IMR-90 (cell line): ENCODE measurements around the gene LARP4B. TPM values are rescaled to one million over a fixed set of nuclear protein-coding genes. Genes with fewer than 3 reads are reported as not detected.

Experiments
- ATAC-seq: fragments of 200-7000 bp; cut with Tn5 transposase; 2 replicates; pipeline ENCODE4 v1.9.1; 2020; ENCODE audit warnings: low read depth, mild to moderate bottlenecking, moderate library complexity
- BruUV-seq: library from RNA; stranded (reverse); fragments of 400-500 nt; replicated peaks from 2 replicates; lab custom pipeline; 2021; lab: Mats Ljungman, UMichigan
- CTCF ChIA-PET: fragments of 300-600 bp; formaldehyde crosslinking; extraction: SDS; loops from one replicate; lab custom pipeline; 2021; ENCODE audit warnings: antibody characterized with exemption; lab: Yijun Ruan, JAX
- POLR2A ChIA-PET: fragments of 300-600 bp; sonication (Branson Sonifier 250); formaldehyde crosslinking; loops from one replicate; lab custom pipeline; 2022; ENCODE audit warnings: antibody characterized with exemption; ENCODE audit not compliant: unreplicated experiment; lab: Charles Lee
- DNase-seq: peaks from one replicate; pipeline ENCODE4 v3.0.0; 2013
- H2AFZ ChIP-seq: replicated peaks from 2 replicates; pipeline ENCODE3; 2013; ENCODE audit warnings: low read length, mild to moderate bottlenecking; ENCODE audit not compliant: poor library complexity
- H2AK5ac ChIP-seq: 2 replicates; pipeline ENCODE4 v1.6.1; 2013; ENCODE audit warnings: low read depth, low read length, inconsistent platforms
- H2AK9ac ChIP-seq: replicated peaks from 2 replicates; pipeline ENCODE3; 2013; ENCODE audit warnings: mild to moderate bottlenecking, low read depth, low read length, moderate library complexity; ENCODE audit not compliant: poor library complexity
- H2BK120ac ChIP-seq: 2 replicates; pipeline ENCODE4 v1.6.1; 2013; ENCODE audit warnings: low read depth, low read length, inconsistent platforms
- H2BK15ac ChIP-seq: 3 replicates; pipeline ENCODE4 v1.6.1; 2013; ENCODE audit warnings: low read depth, low read length, inconsistent platforms
- H2BK20ac ChIP-seq: 2 replicates; pipeline ENCODE4 v1.6.1; 2013; ENCODE audit warnings: low read depth, mild to moderate bottlenecking, inconsistent platforms, low read length, moderate library complexity
- H2BK5ac ChIP-seq: 2 replicates; pipeline ENCODE4 v1.6.1; 2013; ENCODE audit warnings: mild to moderate bottlenecking, low read depth, low read length, inconsistent platforms; ENCODE audit not compliant: poor library complexity, severe bottlenecking
- H3K14ac ChIP-seq: replicated peaks from 2 replicates; pipeline ENCODE4 v1.6.1; 2013; ENCODE audit warnings: low read depth, low read length, inconsistent platforms
- H3K18ac ChIP-seq: 2 replicates; pipeline ENCODE4 v1.6.1; 2013; ENCODE audit warnings: low read depth, low read length, control low read depth
- H3K23ac ChIP-seq: 2 replicates; pipeline ENCODE4 v1.6.1; 2013; ENCODE audit warnings: low read depth, low read length, inconsistent platforms
- H3K27ac ChIP-seq: 2 replicates; pipeline ENCODE4 v1.5.1; 2013; ENCODE audit warnings: mild to moderate bottlenecking, control low read depth, low read length; ENCODE audit not compliant: insufficient read depth
- H3K27me3 ChIP-seq: 2 replicates; pipeline ENCODE4 v1.6.1; 2013; ENCODE audit warnings: low read length; ENCODE audit not compliant: control insufficient read depth, insufficient read depth
- H3K36me3 ChIP-seq: 2 replicates; pipeline ENCODE4 v1.6.1; 2013; ENCODE audit warnings: low read length, mixed read lengths; ENCODE audit not compliant: control insufficient read depth, insufficient read depth
- H3K4ac ChIP-seq: 2 replicates; pipeline ENCODE4 v1.6.1; 2013; ENCODE audit warnings: low read depth, low read length, inconsistent platforms
- H3K4me1 ChIP-seq: 2 replicates; pipeline ENCODE4 v1.6.1; 2013; ENCODE audit warnings: low read length, mixed read lengths; ENCODE audit not compliant: control insufficient read depth, insufficient read depth
- H3K4me2 ChIP-seq: 2 replicates; pipeline ENCODE4 v1.6.1; 2013; ENCODE audit warnings: low read depth, mild to moderate bottlenecking, control low read depth, low read length, moderate library complexity
- H3K4me3 ChIP-seq: 2 replicates; pipeline ENCODE4 v1.5.1; 2013; ENCODE audit warnings: low read depth, mild to moderate bottlenecking, control low read depth, low read length, moderate library complexity; ENCODE audit not compliant: insufficient read depth
- H3K56ac ChIP-seq: 2 replicates; pipeline ENCODE4 v1.6.1; 2013; ENCODE audit warnings: low read length, inconsistent platforms; ENCODE audit not compliant: insufficient read depth; ENCODE audit errors: extremely low read depth
- H3K79me1 ChIP-seq, 2 experiments: 2 replicates each; pipeline ENCODE4 v1.6.1; 2013; ENCODE audit warnings: low read length in 2 of 2, inconsistent platforms in 1 of 2, low read depth in 1 of 2
- H3K9ac ChIP-seq: 2 replicates; pipeline ENCODE4 v1.6.1; 2013; ENCODE audit warnings: low read depth, low read length, control low read depth
- H3K9me1 ChIP-seq: 2 replicates; pipeline ENCODE4 v1.6.1; 2013; ENCODE audit warnings: low read length, inconsistent platforms; ENCODE audit not compliant: insufficient read depth
- H3K9me3 ChIP-seq: 2 replicates; pipeline ENCODE4 v1.6.1; 2013; ENCODE audit warnings: low read length; ENCODE audit not compliant: control insufficient read depth, insufficient read depth
- H4K20me1 ChIP-seq: 2 replicates; pipeline ENCODE4 v1.6.1; 2013; ENCODE audit warnings: low read length, inconsistent platforms; ENCODE audit not compliant: insufficient read depth
- H4K5ac ChIP-seq: 2 replicates; pipeline ENCODE4 v1.6.1; 2013; ENCODE audit warnings: mild to moderate bottlenecking, low read depth, low read length, control low read depth
- H4K8ac ChIP-seq, 2 experiments: 2 replicates each; pipeline ENCODE4 v1.6.1; 2013; ENCODE audit warnings: low read depth in 2 of 2, low read length in 2 of 2, control low read depth in 1 of 2, inconsistent platforms in 1 of 2
- H4K91ac ChIP-seq: 2 replicates; pipeline ENCODE4 v1.6.1; 2013; ENCODE audit warnings: low read depth, low read length, inconsistent platforms; ENCODE audit not compliant: insufficient read depth
- BHLHE40 ChIP-seq: fragments of 150-350 bp; IDR thresholded peaks from 2 replicates; pipeline ENCODE4 v1.6.1; 2016; ENCODE audit warnings: mild to moderate bottlenecking, low read depth, low read length
- CEBPB ChIP-seq: IDR thresholded peaks from 2 replicates; pipeline ENCODE4 v1.6.1; 2012; ENCODE audit warnings: low read depth, low read length, improper control_type of control experiment
- CHD1 ChIP-seq: IDR thresholded peaks from 2 replicates; pipeline ENCODE4 v1.6.1; 2012; ENCODE audit warnings: low read depth, low read length, improper control_type of control experiment
- ELK1 ChIP-seq: fragments of 150-350 bp; IDR thresholded peaks from 2 replicates; pipeline ENCODE4 v1.6.1; 2016; ENCODE audit warnings: low read depth, mild to moderate bottlenecking, low read length, moderate library complexity, borderline replicate concordance
- FOS ChIP-seq: fragments of 150-350 bp; IDR thresholded peaks from 2 replicates; pipeline ENCODE4 v1.6.1; 2016; ENCODE audit warnings: low read depth, low read length
- MAFK ChIP-seq: IDR thresholded peaks from 2 replicates; pipeline ENCODE4 v1.6.1; 2012; ENCODE audit warnings: low read depth, low read length, improper control_type of control experiment
- MAZ ChIP-seq: IDR thresholded peaks from 2 replicates; pipeline ENCODE4 v1.6.1; 2012; ENCODE audit warnings: low read depth, mild to moderate bottlenecking, low read length, improper control_type of control experiment, moderate library complexity, borderline replicate concordance
- MXI1 ChIP-seq: IDR thresholded peaks from 2 replicates; pipeline ENCODE4 v1.6.1; 2012; ENCODE audit warnings: low read depth, mild to moderate bottlenecking, low read length, moderate library complexity, borderline replicate concordance
- NFE2L2 ChIP-seq: fragments of 150-350 bp; IDR thresholded peaks from 2 replicates; pipeline ENCODE4 v1.6.1; 2016; ENCODE audit warnings: low read depth, mild to moderate bottlenecking, low read length
- POLR2A ChIP-seq: IDR thresholded peaks from 2 replicates; pipeline ENCODE4 v1.6.1; 2012; ENCODE audit warnings: mild to moderate bottlenecking, low read depth, low read length
- RAD21 ChIP-seq: IDR thresholded peaks from 2 replicates; pipeline ENCODE4 v1.6.1; 2012; ENCODE audit warnings: low read length, improper control_type of control experiment
- RCOR1 ChIP-seq: IDR thresholded peaks from 2 replicates; pipeline ENCODE4 v1.6.1; 2012; ENCODE audit warnings: mild to moderate bottlenecking, low read length, improper control_type of control experiment; ENCODE audit not compliant: insufficient replicate concordance
- RFX5 ChIP-seq: IDR thresholded peaks from 2 replicates; pipeline ENCODE4 v1.8.0; 2012; ENCODE audit warnings: low read depth, mild to moderate bottlenecking, low read length, moderate library complexity
- WGBS, 2 experiments: methylation state at CpG; one replicate each; pipeline versions ENCODE4 v1.1.5 to v1.1.7; 2013; ENCODE audit warnings: missing lambda C conversion rate in 2 of 2; ENCODE audit not compliant: insufficient read length in 1 of 2; ENCODE audit errors: extremely low coverage in 2 of 2; 5-methylcytosine and 5-hydroxymethylcytosine counted together
- dilution Hi-C: fragments of 300-500 bp; cut with HindIII; formaldehyde crosslinking; loops from one replicate; pipeline ENCODE4 v1.14.3; 2018; ENCODE audit warnings: low sequenced_read_pairs; ENCODE audit not compliant: unreplicated experiment
- in situ Hi-C: fragments of 300-500 bp; cut with MboI; formaldehyde crosslinking; loops from 3 replicates; pipeline ENCODE4 v1.14.3; 2019; ENCODE audit warnings: low sequenced_read_pairs, inconsistent platforms, mixed read lengths
- intact Hi-C: fragments of 100-400 bp; cut with micrococcal nuclease; formaldehyde crosslinking; loops from 2 replicates; pipeline ENCODE4 v1.10.0; 2022
- polyA plus RNA-seq, 3 experiments: library from polyadenylated mRNA; depleted of rRNA; stranded (reverse); fragments of >200 nt; gene quantifications; 2 replicates each; pipeline ENCODE4 v1.2.3, GENCODE V29; 2012; ENCODE audit warnings: low replicate concordance in 1 of 3
- total RNA-seq: library from RNA; depleted of rRNA; stranded (reverse); fragments of >200 nt; gene quantifications from 2 replicates; pipeline ENCODE4 v1.2.3, GENCODE V29; 2012
- TF ChIP-seq, protein P1 (sequence below): fragments of 150-350 bp; IDR thresholded peaks from 2 replicates; pipeline ENCODE4 v1.6.1; 2017; ENCODE audit warnings: mild to moderate bottlenecking, antibody characterized with exemption, low read length, low read depth
- TF ChIP-seq, protein P2 (sequence below): conservative IDR thresholded peaks from 2 replicates; pipeline ENCODE4 v1.5.1; 2012; ENCODE audit warnings: mild to moderate bottlenecking, low read depth, low read length, improper control_type of control experiment

LARP4B gene
- total and polyA plus RNA-seq, 2 of the 4 experiments (the other 2 are of a cell fraction), result 24.3 to 25.5 TPM

- no peak for ATAC-seq
- TF ChIP-seq FOS (no peak), RAD21 (no peak), RFX5 (no peak), MXI1 (no peak), RCOR1 (no peak), MAZ (no peak), CEBPB (no peak), MAFK (no peak), ELK1 (no peak), BHLHE40 (no peak), POLR2A (no peak), NFE2L2 (no peak), CHD1 (no peak)
- TF ChIP-seq, protein P1, sequence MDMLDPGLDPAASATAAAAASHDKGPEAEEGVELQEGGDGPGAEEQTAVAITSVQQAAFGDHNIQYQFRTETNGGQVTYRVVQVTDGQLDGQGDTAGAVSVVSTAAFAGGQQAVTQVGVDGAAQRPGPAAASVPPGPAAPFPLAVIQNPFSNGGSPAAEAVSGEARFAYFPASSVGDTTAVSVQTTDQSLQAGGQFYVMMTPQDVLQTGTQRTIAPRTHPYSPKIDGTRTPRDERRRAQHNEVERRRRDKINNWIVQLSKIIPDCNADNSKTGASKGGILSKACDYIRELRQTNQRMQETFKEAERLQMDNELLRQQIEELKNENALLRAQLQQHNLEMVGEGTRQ, result no peak
- TF ChIP-seq, protein P2, sequence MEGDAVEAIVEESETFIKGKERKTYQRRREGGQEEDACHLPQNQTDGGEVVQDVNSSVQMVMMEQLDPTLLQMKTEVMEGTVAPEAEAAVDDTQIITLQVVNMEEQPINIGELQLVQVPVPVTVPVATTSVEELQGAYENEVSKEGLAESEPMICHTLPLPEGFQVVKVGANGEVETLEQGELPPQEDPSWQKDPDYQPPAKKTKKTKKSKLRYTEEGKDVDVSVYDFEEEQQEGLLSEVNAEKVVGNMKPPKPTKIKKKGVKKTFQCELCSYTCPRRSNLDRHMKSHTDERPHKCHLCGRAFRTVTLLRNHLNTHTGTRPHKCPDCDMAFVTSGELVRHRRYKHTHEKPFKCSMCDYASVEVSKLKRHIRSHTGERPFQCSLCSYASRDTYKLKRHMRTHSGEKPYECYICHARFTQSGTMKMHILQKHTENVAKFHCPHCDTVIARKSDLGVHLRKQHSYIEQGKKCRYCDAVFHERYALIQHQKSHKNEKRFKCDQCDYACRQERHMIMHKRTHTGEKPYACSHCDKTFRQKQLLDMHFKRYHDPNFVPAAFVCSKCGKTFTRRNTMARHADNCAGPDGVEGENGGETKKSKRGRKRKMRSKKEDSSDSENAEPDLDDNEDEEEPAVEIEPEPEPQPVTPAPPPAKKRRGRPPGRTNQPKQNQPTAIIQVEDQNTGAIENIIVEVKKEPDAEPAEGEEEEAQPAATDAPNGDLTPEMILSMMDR, result no peak
Measured at GRCh38 chr10:790821-791551, 140.5 kb downstream of the LARP4B start.

More at GRCh38 chr10:790821-791551, 140.5 kb downstream of the LARP4B start:
- H4K8ac ChIP-seq, result no peak overlapping the region
- no peak overlapping the region for H3K4ac ChIP-seq
- H3K4me2 ChIP-seq, result no peak overlapping the region
- H3K56ac ChIP-seq, result no peak overlapping the region
- H2AK9ac ChIP-seq, result no peak overlapping the region
- no peak overlapping the region for H2AK5ac ChIP-seq
- no TSS peak for BruUV-seq
- H3K79me1 ChIP-seq, result peaks cover 0 to 4% of the 10 kb centered on the region in 2 experiments; a peak in 2 of 4 replicates
- WGBS, 2 experiments, result 95% methylated on average over 15 of the region's 25 CpGs; no CpG with 5 or more reads in 1 of the 2 experiments
- H3K36me3 ChIP-seq, result no peaks in the 10 kb centered on the region
- H3K4me3 ChIP-seq, result no peak overlapping the region
- no peak overlapping the region for H2BK20ac ChIP-seq
- H3K18ac ChIP-seq, result no peak overlapping the region
- no peak overlapping the region for H2BK15ac ChIP-seq
- H3K27ac ChIP-seq, result no peak overlapping the region
- in situ Hi-C loops, result loop anchor here (10.0 kb wide), 1 partner anchor 286 kb away; no protein-coding TSS in a partner anchor
- no peaks in the 10 kb centered on the region for H3K27me3 ChIP-seq
- H2BK120ac ChIP-seq, result no peak overlapping the region
- no peak overlapping the region for H3K9ac ChIP-seq
- H3K9me1 ChIP-seq, result peaks cover 6% of the 10 kb centered on the region
- no peak overlapping the region for H2BK5ac ChIP-seq
- intact Hi-C loops, result no loop called here
- CTCF ChIA-PET, result no interaction called here
- no peak overlapping the region for H4K91ac ChIP-seq
- 0 out of 2 replicates have a peak, but pooled peaks cover 4% of the 10 kb centered on the region for H4K20me1 ChIP-seq
- POLR2A ChIA-PET, result no interaction called here
- H3K9me3 ChIP-seq, result no peaks in the 10 kb centered on the region
- H3K23ac ChIP-seq, result no peak overlapping the region
- H3K4me1 ChIP-seq, result peaks cover 8% of the 10 kb centered on the region
- no peak overlapping the region for H3K14ac ChIP-seq
- no peak overlapping the region for H2AFZ ChIP-seq
- DNase-seq, result no peak
- H4K5ac ChIP-seq, result no peak overlapping the region
- dilution Hi-C loops, result no loop called here
